Measurements from ENCODE around the gene NEU3.
A peak's percentile ranks its signal among the peaks of the same experiment; 100 is the strongest.
"Not testable (repeated sequence)": the region's sequence is repeated elsewhere in the genome, so short reads cannot be mapped to it uniquely, and the experiment has no call there.

Gene NEU3

GRCh38 chr11:74981888-74982287 lies 6.8 kb upstream of the NEU3 start:
- DNase-seq (ENCODE audit: low read depth in 2 of 3, low spot score in 1 of 3) = no peak

DNA sequence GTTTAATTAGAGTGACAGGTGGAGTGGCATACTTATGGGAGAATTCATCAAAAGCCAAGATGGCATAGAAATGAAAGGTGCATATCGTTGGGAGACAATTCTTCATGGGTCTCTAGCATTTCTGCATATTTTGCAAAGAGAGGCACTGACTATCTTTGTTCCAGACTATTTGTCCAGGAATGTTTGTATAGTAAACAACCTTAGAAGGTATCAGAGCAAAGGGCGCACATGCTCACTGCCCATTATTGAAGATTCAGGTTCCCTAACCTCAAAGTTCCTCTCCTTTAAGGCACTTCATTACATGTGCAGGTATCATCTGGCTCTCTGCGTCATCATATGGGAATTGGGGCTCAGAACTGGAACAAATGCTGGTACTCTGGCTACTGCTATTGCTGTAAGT lies 4.7 kb upstream of the NEU3 start:
- no peak for DNase-seq (ENCODE audit: low read depth in 2 of 3, low spot score in 1 of 3)

GRCh38 chr11:74984730-74985129 lies 4.0 kb upstream of the NEU3 start:
- no peak for DNase-seq (ENCODE audit: low read depth in 2 of 3, low spot score in 1 of 3)

DNA sequence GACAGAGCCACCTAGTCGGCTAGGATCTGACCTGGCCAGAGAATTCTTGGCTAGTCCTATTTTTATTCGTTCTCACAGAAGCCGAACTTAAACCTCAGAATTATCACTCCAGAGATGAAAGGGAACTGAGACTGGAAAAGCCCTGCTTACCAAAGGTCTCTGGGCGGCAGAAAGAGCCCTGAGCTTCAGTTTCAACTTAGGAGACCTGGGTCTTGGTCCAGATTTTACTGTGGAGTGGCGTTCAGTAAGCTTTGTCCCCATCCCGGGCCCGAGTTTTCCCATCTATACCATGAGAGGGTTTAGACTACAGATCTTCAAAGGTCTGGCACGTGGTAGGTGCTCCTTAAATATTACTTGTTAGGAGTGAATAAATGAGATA lies 516 bp downstream of the NEU3 start:
- peak in 1 of 3 donors; percentile 5 for DNase-seq (ENCODE audit: low read depth in 2 of 3, low spot score in 1 of 3)

- DNase-seq (ENCODE audit: low read depth in 2 of 3, low spot score in 1 of 3) = not testable (repeated sequence)
These were observed 1.4 kb downstream of the NEU3 start for GRCh38 chr11:74990150-74990549.

DNA sequence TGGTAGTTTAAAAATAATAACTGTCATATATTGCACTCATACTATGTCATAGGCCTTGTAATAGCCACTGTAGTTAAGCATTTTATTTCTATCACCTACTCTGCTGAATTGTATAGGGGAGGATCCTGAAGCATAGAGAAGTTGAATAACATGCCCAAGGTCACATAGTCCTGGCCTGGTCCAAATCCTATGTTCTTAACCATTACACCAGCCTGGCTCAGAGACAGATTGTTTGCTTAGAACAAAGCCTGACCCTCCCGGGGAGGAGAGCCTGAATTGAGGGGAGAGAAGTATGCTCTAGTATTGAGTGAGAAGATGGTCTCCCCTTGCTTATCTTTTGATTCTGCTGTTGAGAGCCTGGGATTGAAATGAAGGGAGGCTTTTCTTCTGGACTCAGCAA lies 2.2 kb downstream of the NEU3 start:
- DNase-seq (ENCODE audit: low read depth in 2 of 3, low spot score in 1 of 3) = no peak

DNA sequence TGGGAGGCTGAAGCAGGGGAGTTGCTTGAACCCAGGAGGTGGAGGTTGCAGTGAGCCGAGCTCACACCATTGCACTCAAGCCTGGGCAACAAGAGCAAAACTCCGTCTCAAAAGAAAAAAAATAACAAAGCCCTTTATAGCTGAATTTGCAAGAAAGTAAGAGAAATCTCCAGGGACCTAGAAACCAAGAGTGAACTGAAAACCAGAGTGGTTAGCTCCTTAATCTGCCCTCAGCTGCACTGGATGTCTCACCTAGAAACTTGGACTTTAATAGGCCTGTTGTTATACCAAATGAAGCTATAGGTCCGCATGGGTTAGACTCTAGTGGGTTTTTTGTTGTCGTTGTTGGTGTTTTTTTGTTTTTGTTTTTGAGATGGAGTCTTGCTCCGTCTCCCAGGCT lies 4.1 kb downstream of the NEU3 start:
- DNase-seq (ENCODE audit: low read depth in 2 of 3, low spot score in 1 of 3) = no peak

GRCh38 chr11:75000975-75001354 lies 12.2 kb downstream of the NEU3 start:
- no peak for DNase-seq (ENCODE audit: low read depth in 2 of 3, low spot score in 1 of 3)

DNA sequence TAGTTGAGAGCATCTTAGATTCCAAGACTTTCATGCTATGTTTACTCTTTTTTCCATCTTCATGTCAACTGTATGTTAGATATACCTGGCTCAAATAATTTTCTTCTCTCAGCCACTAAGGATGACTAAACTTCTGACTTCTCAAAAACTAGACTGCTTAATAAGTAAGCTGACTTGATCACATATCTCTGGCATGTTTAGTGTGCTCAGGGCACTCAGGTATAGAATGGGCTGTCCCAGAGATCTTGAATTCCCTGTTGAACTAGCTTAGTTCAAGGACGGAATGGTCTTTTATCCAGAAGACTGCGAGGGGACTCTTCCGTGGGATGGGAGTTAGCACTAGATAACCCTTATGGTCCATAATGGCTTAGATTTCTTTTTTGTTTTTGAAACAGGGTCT lies 13.0 kb downstream of the NEU3 start:
- DNase-seq (ENCODE audit: low read depth in 2 of 3, low spot score in 1 of 3) = no peak

- DNase-seq (ENCODE audit: low read depth in 2 of 3, low spot score in 1 of 3) = no peak
These were observed 13.8 kb downstream of the NEU3 start for GRCh38 chr11:75002516-75002915.

DNA sequence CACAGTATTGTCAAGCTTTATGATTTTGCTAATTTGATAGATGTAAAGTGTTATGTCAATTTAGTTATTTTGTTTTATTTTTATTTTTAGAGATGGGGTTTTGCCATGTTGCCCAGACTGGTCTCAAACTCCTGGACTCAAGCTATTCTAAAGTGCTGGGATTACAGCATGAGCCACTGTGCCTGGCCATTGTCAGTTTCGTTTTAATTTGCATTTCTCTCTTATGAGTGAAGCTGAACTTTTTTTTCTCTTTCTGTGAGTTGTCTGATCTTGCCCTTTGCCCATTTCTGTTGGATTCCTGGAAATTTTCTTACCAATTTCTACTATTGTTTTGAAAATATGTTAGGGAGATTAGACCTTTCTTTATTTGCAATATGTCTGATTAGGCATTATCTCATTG lies 15.5 kb downstream of the NEU3 start:
- no peak for DNase-seq (ENCODE audit: low read depth in 2 of 3, low spot score in 1 of 3)

DNA sequence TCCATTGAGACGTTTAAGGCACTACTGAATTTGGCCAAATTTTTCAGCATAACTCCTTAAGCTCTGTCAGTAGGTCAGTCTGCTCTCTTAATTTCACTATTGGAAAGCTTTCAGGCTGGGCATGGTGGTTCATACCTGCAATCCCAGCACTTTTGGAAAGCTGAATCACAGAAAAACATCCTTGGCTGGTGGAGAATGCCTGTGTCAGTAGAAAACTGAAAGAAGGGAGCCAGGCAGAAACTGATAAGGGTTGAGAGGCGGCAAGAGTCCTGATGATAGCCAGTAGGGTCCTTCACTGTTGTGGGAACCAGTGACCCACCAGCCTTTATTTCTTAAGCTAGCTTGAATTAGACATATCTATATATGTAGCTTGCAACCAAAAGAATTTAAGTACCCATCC lies 22.6 kb downstream of the NEU3 start:
- DNase-seq (ENCODE audit: low read depth in 2 of 3, low spot score in 1 of 3) = no peak

DNA sequence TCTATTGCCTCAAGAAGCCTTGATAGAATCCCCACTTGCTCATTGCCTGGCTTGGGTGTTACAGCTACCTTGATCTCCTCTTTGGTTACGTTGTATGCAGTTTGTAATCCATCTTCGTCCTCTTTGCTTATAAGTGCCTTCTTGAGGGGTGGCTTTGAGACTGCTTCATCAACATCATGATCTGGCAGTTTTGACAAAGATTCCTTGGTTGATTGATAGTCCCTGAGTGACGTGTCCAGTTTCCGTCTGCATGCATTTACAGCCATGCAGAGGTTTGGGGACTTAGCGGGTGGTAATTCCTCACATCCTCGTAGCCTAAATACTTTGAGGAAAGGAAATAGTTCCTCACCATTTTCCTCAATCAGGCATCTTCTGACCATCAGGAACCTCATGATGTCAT lies 23.1 kb downstream of the NEU3 start:
- no peak for DNase-seq (ENCODE audit: low read depth in 2 of 3, low spot score in 1 of 3)

DNA sequence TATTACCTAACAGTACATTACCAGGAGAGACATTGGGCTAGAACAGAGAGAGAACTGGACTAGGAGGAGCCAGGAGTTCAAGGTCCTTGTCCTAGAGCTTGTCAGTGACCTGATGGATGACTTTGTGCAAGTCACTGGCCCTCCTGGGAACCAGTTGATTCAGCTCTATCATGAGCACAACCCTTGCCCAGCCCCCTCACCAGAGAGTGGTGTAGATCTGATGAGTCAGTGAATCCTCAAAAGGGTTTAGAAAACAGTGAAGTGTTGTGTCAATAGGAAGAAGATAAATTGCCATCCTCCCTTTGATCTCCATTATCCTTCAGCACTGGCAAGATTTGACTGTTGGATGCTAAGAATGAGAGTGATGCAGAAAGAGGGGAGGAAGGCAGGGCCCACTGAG lies 24.3 kb downstream of the NEU3 start:
- DNase-seq (ENCODE audit: low read depth in 2 of 3, low spot score in 1 of 3) = no peak

DNA sequence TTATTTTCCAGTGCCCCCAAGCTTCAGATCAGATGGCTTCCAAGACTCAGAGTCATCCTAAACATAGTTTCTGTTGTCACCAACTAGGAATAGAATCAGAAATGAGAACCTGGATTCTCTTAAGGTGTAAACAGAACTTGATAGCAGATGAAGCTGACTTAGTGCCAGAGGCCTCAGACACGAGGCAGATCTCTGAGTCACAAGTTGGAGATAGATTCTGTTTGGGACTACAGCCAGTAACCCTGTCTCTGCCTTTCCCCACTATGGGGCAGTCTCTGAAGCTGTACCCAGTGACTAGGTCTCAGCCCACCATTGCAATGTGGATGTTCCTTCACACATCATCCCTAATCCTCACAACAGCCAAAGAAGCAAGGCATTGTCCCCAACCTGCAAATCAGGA lies 25.4 kb downstream of the NEU3 start:
- DNase-seq (ENCODE audit: low read depth in 2 of 3, low spot score in 1 of 3) = no peak

GRCh38 chr11:75019200-75019599 lies 30.5 kb downstream of the NEU3 start:
- DNase-seq (ENCODE audit: low read depth in 2 of 3, low spot score in 1 of 3) = not testable (repeated sequence)

DNA sequence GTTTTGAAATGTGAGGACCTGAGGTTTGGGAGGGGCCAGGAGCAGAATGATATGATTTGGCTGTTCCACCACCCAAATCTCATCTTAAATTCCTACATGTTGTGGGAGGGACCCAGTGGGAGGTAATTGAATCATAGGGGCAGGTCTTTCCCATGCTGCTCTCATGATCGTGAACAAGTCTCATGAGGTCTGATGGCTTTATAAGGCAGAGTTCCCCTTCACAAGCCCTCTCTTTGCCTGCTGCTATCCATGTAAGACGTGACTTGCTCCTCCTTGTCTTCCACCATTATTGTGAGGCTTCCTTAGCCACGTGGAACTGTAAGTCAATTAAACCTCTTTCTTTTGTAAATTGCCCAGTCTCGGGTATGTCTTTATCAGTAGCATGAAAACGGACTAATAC lies 31.6 kb downstream of the NEU3 start:
- not testable (repeated sequence) for DNase-seq (ENCODE audit: low read depth in 2 of 3, low spot score in 1 of 3)

GRCh38 chr11:75022296-75022695 lies 33.6 kb downstream of the NEU3 start:
- DNase-seq (ENCODE audit: low read depth in 2 of 3, low spot score in 1 of 3) = no peak

- peak; percentile 60 to 82 (median 61) for DNase-seq (ENCODE audit: low read depth in 2 of 3, low spot score in 1 of 3)
These were observed 34.1 kb downstream of the NEU3 start for GRCh38 chr11:75022759-75023396.

DNA sequence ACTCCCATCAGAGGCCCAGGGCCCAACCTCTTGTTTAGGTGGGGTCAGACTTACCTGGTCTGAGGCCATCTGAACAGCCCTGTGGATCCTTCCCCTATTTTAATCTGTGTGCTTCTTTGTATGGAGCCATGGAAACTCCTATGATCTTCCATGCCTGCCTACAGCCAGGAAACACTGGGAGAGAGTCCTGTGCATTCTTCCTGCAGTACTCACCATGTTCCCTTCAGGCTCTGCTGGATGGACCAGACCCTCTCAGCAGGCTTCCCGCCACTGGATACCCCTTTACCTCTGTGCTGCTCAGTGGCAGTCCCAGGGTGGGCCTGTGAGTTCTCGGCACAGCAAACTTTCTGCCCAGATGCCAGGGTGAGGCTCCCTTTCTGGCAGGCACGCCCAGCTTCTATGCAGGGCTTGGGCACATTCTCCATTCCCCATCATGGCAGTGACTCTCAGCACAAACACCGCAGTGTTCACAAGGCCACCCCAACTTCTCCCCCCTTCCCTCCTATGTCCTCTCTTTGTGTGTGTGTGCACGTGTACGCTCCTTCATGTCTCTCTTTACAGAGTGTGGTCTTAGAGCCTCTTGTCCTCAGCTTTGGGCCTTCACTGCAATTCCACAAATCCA lies 34.8 kb downstream of the NEU3 start:
- DNase-seq (ENCODE audit: low read depth in 2 of 3, low spot score in 1 of 3) = no peak

DNA sequence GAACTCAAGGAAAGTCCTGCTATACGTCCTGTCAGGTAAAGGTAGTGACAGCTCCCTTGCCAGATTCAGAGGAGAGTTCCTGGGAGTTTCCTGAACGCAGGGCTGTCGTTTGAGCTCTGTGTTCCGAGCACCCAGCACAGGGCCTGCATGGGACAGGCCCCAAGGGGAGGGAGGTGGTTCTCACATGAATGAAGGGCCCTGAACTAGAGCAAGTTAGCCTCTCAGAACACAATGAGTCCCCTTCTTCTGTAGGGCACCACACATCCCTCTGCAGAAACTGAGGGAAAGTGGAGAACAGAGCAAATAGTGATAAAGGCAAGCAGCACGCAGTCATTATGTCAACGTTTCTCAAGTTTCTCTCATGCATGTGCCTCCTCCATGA lies 35.3 kb downstream of the NEU3 start:
- DNase-seq (ENCODE audit: low read depth in 2 of 3, low spot score in 1 of 3) = no peak

DNA sequence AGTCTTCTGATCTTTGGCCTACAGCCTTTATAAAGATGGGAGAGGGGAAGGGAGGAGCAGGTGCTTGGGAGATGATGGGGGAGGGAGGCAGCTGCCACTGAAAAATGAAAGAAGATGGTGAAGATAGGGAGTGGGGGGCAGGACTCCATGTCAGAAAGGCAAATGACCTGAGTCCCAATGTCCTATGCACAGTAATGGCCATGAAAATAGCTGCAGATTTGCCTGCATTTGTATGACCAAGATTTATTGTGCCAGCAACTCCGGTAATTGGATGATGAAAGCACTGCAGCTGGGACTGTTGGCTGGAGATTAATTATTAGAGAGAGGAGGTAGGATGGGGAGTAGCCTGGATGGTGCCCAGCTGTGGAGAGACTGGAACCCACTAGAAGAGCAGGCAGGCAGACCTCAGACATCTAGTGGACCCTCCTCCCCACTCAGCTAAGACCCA lies 36.1 kb downstream of the NEU3 start:
- no peak for DNase-seq (ENCODE audit: low read depth in 2 of 3, low spot score in 1 of 3)

GRCh38 chr11:75025561-75025960 lies 36.8 kb downstream of the NEU3 start:
- DNase-seq (ENCODE audit: low read depth in 2 of 3, low spot score in 1 of 3) = no peak
